NT2/D1 (cell line): ENCODE measurements around the gene HOMER2.
A peak's percentile ranks its signal among the peaks of the same experiment; 100 is the strongest.

ENCODE experiments used
- DNase-seq: peaks from one replicate; pipeline ENCODE4 v3.0.0-alpha.2; 2011; ENCODE audit warnings: low read depth, low spot score
- H3K27me3 ChIP-seq: 2 replicates; pipeline ENCODE4 v1.6.0; 2011; ENCODE audit warnings: mild to moderate bottlenecking; ENCODE audit not compliant: insufficient read length, insufficient read depth
- H3K36me3 ChIP-seq: 2 replicates; pipeline ENCODE4 v1.6.1; 2011; ENCODE audit warnings: mild to moderate bottlenecking, low read length, mixed read lengths; ENCODE audit not compliant: insufficient read depth, insufficient read length
- H3K4me1 ChIP-seq: 2 replicates; pipeline ENCODE4 v1.5.1; 2011; ENCODE audit not compliant: insufficient read depth, insufficient read length
- H3K4me3 ChIP-seq: 2 replicates; pipeline ENCODE4 v1.5.1; 2011; ENCODE audit warnings: low read depth; ENCODE audit not compliant: insufficient read length
- H3K9ac ChIP-seq: 2 replicates; pipeline ENCODE4 v1.6.0; 2011; ENCODE audit warnings: low read depth; ENCODE audit not compliant: insufficient read length
- H3K9me3 ChIP-seq: 2 replicates; pipeline ENCODE4 v1.5.1; 2011; ENCODE audit warnings: mild to moderate bottlenecking, low read length; ENCODE audit not compliant: insufficient read depth
- SUZ12 ChIP-seq: IDR thresholded peaks from 2 replicates; pipeline ENCODE4 v1.6.1; 2011; ENCODE audit not compliant: insufficient read length, insufficient read depth; ENCODE audit errors: extremely low read depth
- YY1 ChIP-seq: IDR thresholded peaks from 2 replicates; pipeline ENCODE4 v1.6.1; 2011; ENCODE audit not compliant: insufficient read length, insufficient read depth
- ZNF274 ChIP-seq: IDR thresholded peaks from 2 replicates; pipeline ENCODE4 v1.6.1; 2011; ENCODE audit warnings: mild to moderate bottlenecking, low read depth, low read length

HOMER2 gene

GRCh38 chr15:82963471-82964341 lies 11.2 kb upstream of the HOMER2 start:
- Histone ChIP-seq H3K4me1 (no peaks in the 10 kb centered on the region), H3K4me3 (no peak overlapping the region), H3K9me3 (no peaks in the 10 kb centered on the region), H3K9ac (no peak overlapping the region), H3K36me3 (peaks cover 3% of the 10 kb centered on the region), H3K27me3 (no peaks in the 10 kb centered on the region)
- TF ChIP-seq ZNF274 = no peak
- no peak for TF ChIP-seq YY1
- no peak for TF ChIP-seq SUZ12
- DNase-seq = peak; percentile 72

- Histone ChIP-seq H3K4me1 (no peaks in the 10 kb centered on the region), H3K27me3 (no peaks in the 10 kb centered on the region), H3K9me3 (no peaks in the 10 kb centered on the region), H3K36me3 (peaks cover 7% of the 10 kb centered on the region), H3K9ac (no peak overlapping the region), H3K4me3 (no peak overlapping the region)
- TF ChIP-seq ZNF274 (no peak), YY1 (no peak), SUZ12 (no peak)
- no peak for DNase-seq
These were observed 8.2 kb upstream of the HOMER2 start for GRCh38 chr15:82960766-82961165.

- Histone ChIP-seq H3K36me3 (peaks cover 7% of the 10 kb centered on the region), H3K9ac (no peak overlapping the region), H3K4me3 (no peak overlapping the region), H3K27me3 (no peaks in the 10 kb centered on the region), H3K4me1 (no peaks in the 10 kb centered on the region), H3K9me3 (no peaks in the 10 kb centered on the region)
- no peak for DNase-seq
- TF ChIP-seq SUZ12 (no peak), ZNF274 (no peak), YY1 (no peak)
These were observed 6.9 kb upstream of the HOMER2 start for GRCh38 chr15:82959423-82959822.

GRCh38 chr15:82958638-82959037 lies 6.1 kb upstream of the HOMER2 start:
- DNase-seq = no peak
- Histone ChIP-seq H3K36me3 (peaks cover 7% of the 10 kb centered on the region), H3K4me1 (no peaks in the 10 kb centered on the region), H3K9me3 (no peaks in the 10 kb centered on the region), H3K9ac (no peak overlapping the region), H3K27me3 (no peaks in the 10 kb centered on the region), H3K4me3 (no peak overlapping the region)
- TF ChIP-seq YY1 (no peak), SUZ12 (no peak), ZNF274 (no peak)

GRCh38 chr15:82951472-82952157 lies 905 bp downstream of the HOMER2 start:
- H3K4me3 ChIP-seq = peak overlapping the region; percentile 69
- no peaks in the 10 kb centered on the region for H3K36me3 ChIP-seq
- peaks cover 20% of the 10 kb centered on the region for H3K27me3 ChIP-seq
- no peak for DNase-seq
- TF ChIP-seq SUZ12 (no peak), YY1 (no peak), ZNF274 (no peak)
- peak overlapping the region; percentile 85 for H3K9ac ChIP-seq
- no peaks in the 10 kb centered on the region for H3K9me3 ChIP-seq
- peaks cover 3% of the 10 kb centered on the region for H3K4me1 ChIP-seq

GRCh38 chr15:82950746-82951370 lies 1.7 kb downstream of the HOMER2 start:
- no peak overlapping the region for H3K9ac ChIP-seq
- no peak for DNase-seq
- H3K4me3 ChIP-seq = no peak overlapping the region

GRCh38 chr15:82950295-82950694 lies 2.2 kb downstream of the HOMER2 start:
- DNase-seq = no peak
- no peak for TF ChIP-seq SUZ12
- TF ChIP-seq ZNF274 = no peak
- no peak for TF ChIP-seq YY1
- Histone ChIP-seq H3K4me3 (no peak overlapping the region), H3K27me3 (peaks cover 20% of the 10 kb centered on the region), H3K9me3 (no peaks in the 10 kb centered on the region), H3K36me3 (no peaks in the 10 kb centered on the region), H3K4me1 (peaks cover 3% of the 10 kb centered on the region), H3K9ac (no peak overlapping the region)

More at GRCh38 chr15:82950746-82951370, 1.7 kb downstream of the HOMER2 start:
- Histone ChIP-seq H3K36me3 (no peaks in the 10 kb centered on the region), H3K9me3 (no peaks in the 10 kb centered on the region), H3K4me1 (peaks cover 3% of the 10 kb centered on the region), H3K27me3 (peaks cover 20% of the 10 kb centered on the region)
- TF ChIP-seq SUZ12 (no peak), YY1 (no peak), ZNF274 (no peak)
